HepG2 (cell line): Measurements from ENCODE around the gene SENP5. TPM values are rescaled to one million over a fixed set of nuclear protein-coding genes. Genes with fewer than 3 reads are reported as not detected.

ENCODE experiments used
- AFF4 ChIP-seq: sonication (generic); formaldehyde crosslinking; IDR thresholded peaks from 2 replicates; pipeline ENCODE4 v1.4.0; 2020; ENCODE audit warnings: missing genetic modification reagents
- BRF2 ChIP-seq: sonication (generic); formaldehyde crosslinking; IDR thresholded peaks from 2 replicates; pipeline ENCODE4 v1.8.1; 2022; ENCODE audit warnings: mild to moderate bottlenecking, missing genetic modification reagents
- CENPX ChIP-seq: sonication (generic); formaldehyde crosslinking; IDR thresholded peaks from 2 replicates; pipeline ENCODE4 v1.9.0; 2021; ENCODE audit warnings: mild to moderate bottlenecking, missing genetic modification reagents, moderate library complexity
- HNF4G ChIP-seq, 2 experiments: sonication (generic) in 1 of 2; formaldehyde crosslinking in 1 of 2; IDR thresholded peaks; 2 replicates each; pipeline versions ENCODE4 v1.4.0 to v1.6.1; 2011 to 2020; ENCODE audit warnings: borderline replicate concordance in 2 of 2, low read depth in 2 of 2, mild to moderate bottlenecking in 2 of 2, low read length in 1 of 2, missing genetic modification reagents in 1 of 2, moderate library complexity in 1 of 2
- IRF9 ChIP-seq: sonication (generic); formaldehyde crosslinking; IDR thresholded peaks from 2 replicates; pipeline ENCODE4 v1.8.0; 2022; ENCODE audit warnings: missing genetic modification reagents, mild to moderate bottlenecking, borderline replicate concordance
- KDM6A ChIP-seq: IDR thresholded peaks from 2 replicates; pipeline ENCODE4 v1.6.1; 2016; ENCODE audit warnings: low read depth
- MED8 ChIP-seq: sonication (generic); formaldehyde crosslinking; IDR thresholded peaks from 2 replicates; pipeline ENCODE4 v1.8.1; 2023; ENCODE audit warnings: mild to moderate bottlenecking, missing genetic modification reagents; ENCODE audit not compliant: insufficient replicate concordance
- MTA1 ChIP-seq: sonication (generic); formaldehyde crosslinking; IDR thresholded peaks from 2 replicates; pipeline ENCODE4 v1.4.0; 2020; ENCODE audit warnings: missing genetic modification reagents, mild to moderate bottlenecking, borderline replicate concordance
- RARA ChIP-seq: IDR thresholded peaks from 2 replicates; pipeline ENCODE4 v1.6.1; 2016; ENCODE audit warnings: missing genetic modification reagents, missing compliant biosample characterization
- RFX3 ChIP-seq: IDR thresholded peaks from 2 replicates; pipeline ENCODE4 v1.6.1; 2016; ENCODE audit warnings: missing biosample characterization, missing genetic modification reagents
- SRSF9 ChIP-seq: fragments of 200-400 bp; formaldehyde crosslinking; IDR thresholded peaks from 2 replicates; pipeline ENCODE4 v1.6.1; 2018; ENCODE audit warnings: borderline replicate concordance, mild to moderate bottlenecking, low read depth, low read length; ENCODE audit not compliant: insufficient read depth, poor library complexity, severe bottlenecking
- TBX2 ChIP-seq: sonication (generic); formaldehyde crosslinking; IDR thresholded peaks from 2 replicates; pipeline ENCODE4 v1.5.0; 2020; ENCODE audit warnings: missing genetic modification reagents, mild to moderate bottlenecking, borderline replicate concordance
- TFAP4 ChIP-seq: sonication (generic); IDR thresholded peaks from 2 replicates; pipeline ENCODE4 v1.6.1; 2016; ENCODE audit warnings: low read depth, borderline replicate concordance
- ZBTB3 ChIP-seq: sonication (generic); formaldehyde crosslinking; IDR thresholded peaks from 2 replicates; pipeline ENCODE4 v1.4.0; 2020; ENCODE audit warnings: low read depth, mild to moderate bottlenecking, moderate library complexity, missing genetic modification reagents, borderline replicate concordance
- ZEB1 ChIP-seq: IDR thresholded peaks from 2 replicates; pipeline ENCODE4 v1.6.1; 2012; ENCODE audit warnings: mild to moderate bottlenecking, low read depth, inconsistent platforms; ENCODE audit not compliant: insufficient replicate concordance
- ZFP62 ChIP-seq: sonication (generic); formaldehyde crosslinking; IDR thresholded peaks from 2 replicates; pipeline ENCODE4 v1.4.0; 2020; ENCODE audit warnings: missing genetic modification reagents
- ZNF224 ChIP-seq: sonication (generic); formaldehyde crosslinking; IDR thresholded peaks from 2 replicates; pipeline ENCODE4 v1.5.0; 2020; ENCODE audit warnings: mild to moderate bottlenecking, missing genetic modification reagents
- polyA plus RNA-seq, 8 experiments: library from polyadenylated mRNA; depleted of rRNA in 3 of 8; stranded (reverse) in 7 of 8; unstranded in 1 of 8; fragments of >200 nt; fragmentation: Illumina TruSeq in 4 of 8; extraction: Trizol in 4 of 8; gene quantifications; 2 replicates each; pipeline versions ENCODE4 v1.2.1 to v1.2.3, GENCODE V29; 2011 to 2016; ENCODE audit warnings: low read depth in 4 of 8, missing spikeins in 1 of 8, mixed read lengths in 1 of 8; ENCODE audit not compliant: insufficient read depth in 1 of 8
- total RNA-seq, 5 experiments: library from RNA; depleted of rRNA; stranded (reverse); fragments of >200 nt; fragmentation: Illumina TruSeq; extraction: Trizol; gene quantifications; 2 replicates each; pipeline ENCODE4 v1.2.3, GENCODE V29; 2016; ENCODE audit warnings: low read depth in 1 of 5

The SENP5 gene
- total and polyA plus RNA-seq, 2 of the 13 experiments (the other 11 are each of a cell fraction or from before 2014, with no cell fraction given): 17.6 to 30.9 TPM

GRCh38 chr3:196868297-196868661 lies 559 bp downstream of the SENP5 start (continued):
- TF ChIP-seq IRF9 (CRISPR knock-in tag) (no peak), AFF4 (CRISPR knock-in tag) (no peak), RFX3 (CRISPR knock-in tag) (no peak), TFAP4 (no peak), MED8 (CRISPR knock-in tag) (no peak), ZBTB3 (no peak), ZNF224 (no peak), TBX2 (CRISPR knock-in tag) (0 out of 2 replicates have a peak, but pooled peaks have one; percentile 9), RARA (CRISPR knock-in tag) (no peak), KDM6A (CRISPR knock-in tag) (no peak), BRF2 (CRISPR knock-in tag) (no peak), HNF4G (IDR thresholded peaks at IDR 0.05; ENCODE audit: borderline replicate concordance, low read depth, low read length) (no peak), HNF4G (CRISPR knock-in tag; IDR thresholded peaks at IDR 0.05; ENCODE audit: borderline replicate concordance, low read depth) (no peak; the same call in 1 of the 2 replicates), MTA1 (CRISPR knock-in tag) (no peak; the same call in 1 of the 2 replicates), CENPX (no peak), ZEB1 (no peak), ZFP62 (CRISPR knock-in tag) (no peak), SRSF9 (no peak)
